HepG2 (cell line): ENCODE measurements around the gene NFKB2. TPM values are rescaled to one million over a fixed set of nuclear protein-coding genes. Genes with fewer than 3 reads are reported as not detected.

Source experiments
- ATAC-seq: fragments of 200-7000 bp; cut with Tn5 transposase; 3 replicates; pipeline ENCODE4 v1.9.1; 2020; ENCODE audit warnings: mild to moderate bottlenecking, moderate library complexity
- BruUV-seq: library from RNA; stranded (reverse); fragments of 400-500 nt; replicated peaks from 2 replicates; lab custom pipeline; 2021; lab: Mats Ljungman, UMichigan
- CTCF ChIA-PET: fragments of 300-600 bp; formaldehyde crosslinking; extraction: SDS; loops from one replicate; lab custom pipeline; 2021; ENCODE audit warnings: low total read pairs, inconsistent platforms, low intra/inter-chr PET ratio; lab: Yijun Ruan, JAX
- POLR2A ChIA-PET: fragments of 350-600 bp; sonication (Branson Sonifier 250); formaldehyde crosslinking; loops from one replicate; lab custom pipeline; 2020; ENCODE audit warnings: antibody characterized with exemption, inconsistent platforms; lab: Yijun Ruan, JAX
- DNase-seq: peaks from one replicate; pipeline ENCODE4 v3.0.0-alpha.2; 2015; ENCODE audit warnings: low spot score
- FAIRE-seq: peaks from 3 replicates; lab custom pipeline; 2011; peaks lifted over from hg19 to GRCh38; lab: Jason Lieb, UNC
- H2AFZ ChIP-seq: one replicate; pipeline ENCODE4 v1.6.1; 2011; ENCODE audit warnings: low read length, inconsistent platforms
- H3K27ac ChIP-seq: fragments of 300-600 bp; 3 replicates; pipeline ENCODE4 v1.8.0; 2011; ENCODE audit warnings: mixed run types, mild to moderate bottlenecking, mixed read lengths, low read length, inconsistent platforms; ENCODE audit not compliant: insufficient read depth; ENCODE audit errors: extremely low read length
- H3K27me3 ChIP-seq, 2 experiments: fragments of 200-600 bp in 1 of 2; 2 replicates in 1 of 2; 3 replicates in 1 of 2; pipeline versions ENCODE4 v1.6.0 to v1.8.0; 2011; ENCODE audit warnings: low read length in 2 of 2, mild to moderate bottlenecking in 2 of 2, moderate library complexity in 2 of 2, inconsistent platforms in 1 of 2; ENCODE audit not compliant: insufficient read depth in 2 of 2, control insufficient read depth in 1 of 2
- H3K36me3 ChIP-seq, 2 experiments: fragments of 200-600 bp in 1 of 2; replicated peaks in 1 of 2; 2 replicates in 1 of 2; 3 replicates in 1 of 2; pipeline versions ENCODE4 v1.5.1 to v1.8.0; 2011; ENCODE audit warnings: low read length in 2 of 2, inconsistent platforms in 1 of 2; ENCODE audit not compliant: insufficient read depth in 2 of 2, control insufficient read depth in 1 of 2
- H3K4me1 ChIP-seq: 2 replicates; pipeline ENCODE4 v1.5.1; 2012; ENCODE audit warnings: low read length, inconsistent platforms; ENCODE audit not compliant: insufficient read depth
- H3K4me2 ChIP-seq: 2 replicates; pipeline ENCODE4 v1.6.0; 2011; ENCODE audit warnings: low read depth, low read length, inconsistent platforms
- H3K4me3 ChIP-seq, 3 experiments: fragments of 200-600 bp in 1 of 3; sonication (generic), shearing (Covaris generic) in 1 of 3; replicated peaks in 1 of 3; 2 replicates each; pipeline ENCODE4 v1.5.1; 2011 to 2016; ENCODE audit warnings: low read length in 3 of 3, inconsistent platforms in 2 of 3, low read depth in 2 of 3, mild to moderate bottlenecking in 2 of 3, control low read depth in 1 of 3, mixed read lengths in 1 of 3; ENCODE audit not compliant: insufficient read depth in 1 of 3
- H3K79me2 ChIP-seq: one replicate; pipeline ENCODE4 v1.6.1; 2011; ENCODE audit warnings: low read length, inconsistent platforms; ENCODE audit not compliant: insufficient read depth
- H3K9ac ChIP-seq: 2 replicates; pipeline ENCODE4 v1.6.0; 2011; ENCODE audit warnings: mild to moderate bottlenecking, low read depth, low read length, inconsistent platforms; ENCODE audit not compliant: insufficient read depth
- H3K9me3 ChIP-seq: 2 replicates; pipeline ENCODE4 v1.5.1; 2012; ENCODE audit warnings: mild to moderate bottlenecking, low read length
- H4K20me1 ChIP-seq: 2 replicates; pipeline ENCODE4 v1.6.0; 2011; ENCODE audit warnings: inconsistent platforms, mild to moderate bottlenecking, low read length, moderate library complexity; ENCODE audit not compliant: insufficient read depth
- CEBPB ChIP-seq: IDR thresholded peaks from 2 replicates; pipeline ENCODE4 v1.6.1; 2011; ENCODE audit warnings: low read depth, low read length, improper control_type of control experiment, borderline replicate concordance
- FOXA3 ChIP-seq: IDR thresholded peaks from 2 replicates; pipeline ENCODE4 v1.6.1; 2016; ENCODE audit warnings: missing genetic modification reagents, missing compliant biosample characterization
- GFI1 ChIP-seq: sonication (generic); formaldehyde crosslinking; IDR thresholded peaks from 2 replicates; pipeline ENCODE4 v1.5.0; 2020; ENCODE audit warnings: missing genetic modification reagents, mild to moderate bottlenecking, borderline replicate concordance
- HDAC2 ChIP-seq: sonication (generic); formaldehyde crosslinking; IDR thresholded peaks from 2 replicates; pipeline ENCODE4 v1.4.0; 2020; ENCODE audit warnings: missing genetic modification reagents
- HOXA7 ChIP-seq: sonication (generic); formaldehyde crosslinking; IDR thresholded peaks from 2 replicates; pipeline ENCODE4 v1.8.1; 2022; ENCODE audit warnings: mild to moderate bottlenecking, missing genetic modification reagents, moderate library complexity
- JUN ChIP-seq: sonication (generic); formaldehyde crosslinking; IDR thresholded peaks from 2 replicates; pipeline ENCODE4 v1.4.0; 2020; ENCODE audit warnings: mild to moderate bottlenecking, missing genetic modification reagents
- MEF2D ChIP-seq: sonication (generic); formaldehyde crosslinking; IDR thresholded peaks from 2 replicates; pipeline ENCODE4 v1.5.1; 2020; ENCODE audit warnings: mild to moderate bottlenecking, missing genetic modification reagents
- NFIB ChIP-seq: sonication (generic); formaldehyde crosslinking; IDR thresholded peaks from 2 replicates; pipeline ENCODE4 v1.9.0; 2021; ENCODE audit warnings: missing genetic modification reagents, mild to moderate bottlenecking, borderline replicate concordance
- NFYC ChIP-seq: IDR thresholded peaks from 2 replicates; pipeline ENCODE4 v1.6.1; 2016; ENCODE audit warnings: missing genetic modification reagents, missing compliant biosample characterization
- NR2F1 ChIP-seq, 2 experiments: fragments of 450-650 bp in 1 of 2; formaldehyde crosslinking in 1 of 2; IDR thresholded peaks; 2 replicates each; pipeline versions ENCODE4 v1.5.0 to v1.6.1; 2016 to 2020; ENCODE audit warnings: mild to moderate bottlenecking in 1 of 2, missing compliant biosample characterization in 1 of 2, missing genetic modification reagents in 1 of 2, moderate library complexity in 1 of 2
- RNF219 ChIP-seq: sonication (generic); formaldehyde crosslinking; IDR thresholded peaks from 2 replicates; pipeline ENCODE4 v1.5.0; 2020; ENCODE audit warnings: mild to moderate bottlenecking, missing genetic modification reagents
- SOX5 ChIP-seq: IDR thresholded peaks from 2 replicates; pipeline ENCODE4 v1.6.1; 2016; ENCODE audit warnings: borderline replicate concordance
- YY1 ChIP-seq: IDR thresholded peaks from 2 replicates; pipeline ENCODE4 v1.6.1; 2011; ENCODE audit warnings: low read length, low read depth, moderate library complexity, mild to moderate bottlenecking; ENCODE audit not compliant: insufficient read depth, insufficient replicate concordance
- ZBTB46 ChIP-seq: sonication (generic); formaldehyde crosslinking; IDR thresholded peaks from 2 replicates; pipeline ENCODE4 v1.4.0; 2020; ENCODE audit warnings: mild to moderate bottlenecking, missing genetic modification reagents, borderline replicate concordance
- ZC3H13 ChIP-seq: sonication (generic); formaldehyde crosslinking; IDR thresholded peaks from 2 replicates; pipeline ENCODE4 v1.8.1; 2023; ENCODE audit warnings: mild to moderate bottlenecking, missing genetic modification reagents, moderate library complexity
- ZFP90 ChIP-seq: sonication (generic); formaldehyde crosslinking; IDR thresholded peaks from 2 replicates; pipeline ENCODE4 v1.8.0; 2022; ENCODE audit warnings: missing genetic modification reagents, mild to moderate bottlenecking, inconsistent platforms, borderline replicate concordance
- ZNF20 ChIP-seq: sonication (generic); formaldehyde crosslinking; IDR thresholded peaks from 2 replicates; pipeline ENCODE4 v1.4.0; 2020; ENCODE audit warnings: mild to moderate bottlenecking, moderate library complexity, missing genetic modification reagents
- ZNF230 ChIP-seq: sonication (generic); formaldehyde crosslinking; IDR thresholded peaks from 2 replicates; pipeline ENCODE4 v1.4.0; 2020; ENCODE audit warnings: mild to moderate bottlenecking, missing genetic modification reagents
- ZNF530 ChIP-seq: sonication (generic); formaldehyde crosslinking; IDR thresholded peaks from 2 replicates; pipeline ENCODE4 v1.5.0; 2020; ENCODE audit warnings: low read depth, mild to moderate bottlenecking, missing genetic modification reagents
- ZNF576 ChIP-seq: sonication (generic); formaldehyde crosslinking; IDR thresholded peaks from 2 replicates; pipeline ENCODE4 v1.4.0; 2020; ENCODE audit warnings: mild to moderate bottlenecking, missing genetic modification reagents
- ZSCAN30 ChIP-seq: sonication (generic); formaldehyde crosslinking; IDR thresholded peaks from 2 replicates; pipeline ENCODE4 v1.5.0; 2020; ENCODE audit warnings: mild to moderate bottlenecking, missing genetic modification reagents
- WGBS: methylation state at CpG from one replicate; pipeline ENCODE4 v1.1.6; 2017; ENCODE audit warnings: low lambda C conversion rate; 5-methylcytosine and 5-hydroxymethylcytosine counted together
- in situ Hi-C: cut with HindIII; loops from 2 replicates; pipeline ENCODE4 v1.10.0; 2017; ENCODE audit warnings: low pct_unique_long_range_greater_than_20kb; ENCODE audit not compliant: extremely low pct_ligation_motif_present
- intact Hi-C: fragments of 100-400 bp; cut with micrococcal nuclease; formaldehyde crosslinking; loops from one replicate; pipeline ENCODE4 v1.10.0; 2022; ENCODE audit not compliant: unreplicated experiment
- polyA plus RNA-seq, 8 experiments: library from polyadenylated mRNA; depleted of rRNA in 3 of 8; stranded (reverse) in 7 of 8; unstranded in 1 of 8; fragments of >200 nt; fragmentation: Illumina TruSeq in 4 of 8; extraction: Trizol in 4 of 8; gene quantifications; 2 replicates each; pipeline versions ENCODE4 v1.2.1 to v1.2.3, GENCODE V29; 2011 to 2016; ENCODE audit warnings: low read depth in 4 of 8, missing spikeins in 1 of 8, mixed read lengths in 1 of 8; ENCODE audit not compliant: insufficient read depth in 1 of 8
- total RNA-seq, 5 experiments: library from RNA; depleted of rRNA; stranded (reverse); fragments of >200 nt; fragmentation: Illumina TruSeq; extraction: Trizol; gene quantifications; 2 replicates each; pipeline ENCODE4 v1.2.3, GENCODE V29; 2016; ENCODE audit warnings: low read depth in 1 of 5

The NFKB2 gene
- total and polyA plus RNA-seq, 2 of the 13 experiments (the other 11 are each of a cell fraction or from before 2014, with no cell fraction given), result 7.7 to 12.5 TPM

- POLR2A ChIA-PET, result interaction anchor here (1.3 to 6.2 kb wide), 8 partner anchors 8 to 144 kb away, joined by 3 to 112 read pairs (median 18); partner anchors contain the start of genes CUEDC2 and FBXL15
- no TSS peak for BruUV-seq
- TF ChIP-seq HOXA7 (no peak), SOX5 (CRISPR knock-in tag) (no peak), CEBPB (no peak), NFIB (CRISPR knock-in tag) (no peak), GFI1 (CRISPR knock-in tag) (no peak), NFYC (CRISPR knock-in tag) (no peak), NR2F1 (CRISPR knock-in tag; IDR thresholded peaks at IDR 0.05) (no peak), RNF219 (CRISPR knock-in tag) (no peak), ZBTB46 (no peak), JUN (CRISPR knock-in tag) (no peak), ZNF230 (no peak), ZFP90 (CRISPR knock-in tag) (no peak), FOXA3 (CRISPR knock-in tag) (peak; percentile 22; the same call in 1 of the 2 replicates), HDAC2 (CRISPR knock-in tag) (no peak), ZNF530 (CRISPR knock-in tag) (no peak), ZSCAN30 (no peak), YY1 (peak; percentile 29), MEF2D (CRISPR knock-in tag) (no peak), ZNF20 (CRISPR knock-in tag) (no peak), ZNF576 (CRISPR knock-in tag) (no peak), ZC3H13 (0 out of 2 replicates have a peak, but pooled peaks have one; percentile 4)
These were observed 54.0 kb downstream of the NFKB2 start for GRCh38 chr10:102449321-102450123.

More at GRCh38 chr10:102449321-102450123, 54.0 kb downstream of the NFKB2 start:
- Histone ChIP-seq H4K20me1 (no peaks in the 10 kb centered on the region), H3K4me2 (peak overlapping the region; percentile 96), H3K4me1 (peaks cover 28% of the 10 kb centered on the region), H3K9me3 (no peaks in the 10 kb centered on the region), H3K27ac (peak overlapping the region; percentile 82), H2AFZ (peak overlapping the region; percentile 64), H3K9ac (peak overlapping the region; percentile 88), H3K27me3 (no peaks in the 10 kb centered on the region; a peak in 1 of 5 replicates), H3K79me2 (peaks cover 7% of the 10 kb centered on the region), H3K4me3 (peak overlapping the region; percentile 57 to 96 (median 64)), H3K36me3 (peaks cover 1 to 4% of the 10 kb centered on the region in 2 experiments; a peak in 3 of 5 replicates)
- ATAC-seq, result peak; percentile 80
- intact Hi-C loops (loop anchor here (2.0 kb wide), 2 partner anchors 17 to 25 kb away; partner anchors contain the start of gene CUEDC2), in situ Hi-C loops (no loop called here)
- FAIRE-seq, result peak; percentile 68
- CTCF ChIA-PET, result no interaction called here
- peak; percentile 76 for DNase-seq
- 5% methylated on average over 30 of the region's 30 CpGs for WGBS
